SK-N-SH treated with all-trans-retinoic acid at 6 μM for 48 hours (cell line): ENCODE results near the gene TMEM139.

Experiments used
- ARNTL ChIP-seq: fragments of 450-650 bp; formaldehyde crosslinking; IDR thresholded peaks from 2 replicates; pipeline ENCODE4 v1.5.0; 2020; ENCODE audit warnings: low read depth, mild to moderate bottlenecking, moderate library complexity, borderline replicate concordance
- CREB5 ChIP-seq: fragments of 250-450 bp; sonication (Bioruptor Pico); IDR thresholded peaks from 2 replicates; pipeline ENCODE4 v1.5.1; 2020; ENCODE audit warnings: low read depth, mild to moderate bottlenecking, moderate library complexity
- CSDC2 ChIP-seq: fragments of 250-450 bp; sonication (Bioruptor Pico); IDR thresholded peaks from 2 replicates; pipeline ENCODE4 v1.5.0; 2020; ENCODE audit warnings: mild to moderate bottlenecking, moderate library complexity
- PATZ1 ChIP-seq: fragments of 250-450 bp; sonication (Bioruptor Pico); IDR thresholded peaks from 2 replicates; pipeline ENCODE4 v1.8.0; 2020; ENCODE audit warnings: mild to moderate bottlenecking, moderate library complexity, borderline replicate concordance
- RARB ChIP-seq: fragments of 250-450 bp; sonication (Bioruptor Pico); IDR thresholded peaks from 2 replicates; pipeline ENCODE4 v1.8.0; 2021; ENCODE audit warnings: mild to moderate bottlenecking, moderate library complexity
- SNAI2 ChIP-seq: fragments of 250-450 bp; sonication (Bioruptor Pico); IDR thresholded peaks from 2 replicates; pipeline ENCODE4 v1.5.0; 2020; ENCODE audit warnings: mild to moderate bottlenecking, moderate library complexity
- TCF4 ChIP-seq: fragments of 250-450 bp; sonication (Bioruptor Pico); IDR thresholded peaks from 2 replicates; pipeline ENCODE4 v1.8.0; 2021; ENCODE audit warnings: mild to moderate bottlenecking, moderate library complexity, borderline replicate concordance
- TOX ChIP-seq: fragments of 250-450 bp; sonication (Bioruptor Pico); IDR thresholded peaks from 2 replicates; pipeline ENCODE4 v1.8.0; 2021; ENCODE audit warnings: mild to moderate bottlenecking, moderate library complexity, borderline replicate concordance
- TSHZ2 ChIP-seq: fragments of 250-450 bp; sonication (Bioruptor Pico); IDR thresholded peaks from 2 replicates; pipeline ENCODE4 v1.5.0; 2020; ENCODE audit warnings: mild to moderate bottlenecking, moderate library complexity
- ZC3H10 ChIP-seq: fragments of 250-450 bp; sonication (Bioruptor Pico); IDR thresholded peaks from 2 replicates; pipeline ENCODE4 v1.5.1; 2021; ENCODE audit warnings: mild to moderate bottlenecking, moderate library complexity
- ZFP30 ChIP-seq: fragments of 450-650 bp; formaldehyde crosslinking; IDR thresholded peaks from 2 replicates; pipeline ENCODE4 v1.5.0; 2022; ENCODE audit warnings: mild to moderate bottlenecking, moderate library complexity

GRCh38 chr7:143288836-143289235, 4.1 kb downstream of the TMEM139 start:
- TF ChIP-seq ZFP30 (CRISPR knock-in tag) = no peak
- no peak for TF ChIP-seq PATZ1
- TF ChIP-seq RARB (CRISPR knock-in tag) = no peak
- TF ChIP-seq CREB5 (CRISPR knock-in tag) = no peak
- TF ChIP-seq TSHZ2 (CRISPR knock-in tag) = no peak
- TF ChIP-seq CSDC2 (CRISPR knock-in tag) = no peak
- TF ChIP-seq ZC3H10 (CRISPR knock-in tag) = no peak
- TF ChIP-seq TOX = no peak
- TF ChIP-seq TCF4 (CRISPR knock-in tag) = no peak
- TF ChIP-seq SNAI2 (CRISPR knock-in tag) = no peak
- TF ChIP-seq ARNTL (CRISPR knock-in tag) = no peak
